ENCODE data around the gene COL16A1. TPM values are rescaled to one million over a fixed set of nuclear protein-coding genes. Genes with fewer than 3 reads are reported as not detected.

The COL16A1 gene
- total and polyA plus RNA-seq, 2 of the 13 experiments (the other 11 are each of a cell fraction or from before 2014, with no cell fraction given): 4.3 to 12.2 TPM

DNA sequence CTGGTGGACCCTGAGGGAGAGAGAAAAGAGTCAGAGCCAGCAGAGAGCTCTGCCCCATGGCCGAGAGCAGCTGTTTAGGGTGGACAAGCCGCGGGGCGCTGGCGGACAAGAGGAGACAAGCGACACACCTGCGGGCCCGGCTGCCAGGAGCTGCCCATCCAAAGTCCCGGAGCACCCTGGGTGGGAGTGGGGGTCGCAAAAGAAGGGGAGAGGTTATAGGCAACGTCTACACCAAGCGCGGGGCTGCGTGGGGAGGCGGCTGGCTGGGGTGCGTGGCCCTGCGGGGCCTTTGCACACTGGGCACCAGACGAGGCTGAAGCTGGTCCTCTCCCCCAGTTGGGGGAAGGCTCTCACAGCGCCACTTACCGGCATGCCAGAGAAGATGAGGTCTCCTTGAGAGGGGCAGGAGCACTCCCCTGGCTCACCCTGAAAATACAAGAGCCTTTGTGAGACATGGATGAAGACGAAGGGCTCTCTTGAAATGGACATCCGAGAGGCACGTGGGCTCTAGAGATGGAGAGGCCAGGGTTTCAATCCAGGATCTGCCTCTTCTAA is 24.1 kb downstream of the COL16A1 start:
- no peaks in the 10 kb centered on the region for H3K4me1 ChIP-seq (ENCODE audit: insufficient read depth, low read length)
- H3K27me3 ChIP-seq (ENCODE audit: control insufficient read depth in 1 of 2, insufficient read depth in 2 of 2, low read length in 2 of 2): no peaks in the 10 kb centered on the region
- TF ChIP-seq ZBTB1 (CRISPR knock-in tag; IDR thresholded peaks at IDR 0.05; ENCODE audit: borderline replicate concordance) (no peak), ARNT (IDR thresholded peaks at IDR 0.05) (no peak), ZNF264 (CRISPR knock-in tag; IDR thresholded peaks at IDR 0.05) (no peak), NCOA2 (CRISPR knock-in tag; IDR thresholded peaks at IDR 0.05) (no peak)
- no peaks in the 10 kb centered on the region for H3K36me3 ChIP-seq (replicated peaks in 1 of 2; ENCODE audit: control insufficient read depth in 1 of 2, insufficient read depth in 2 of 2, low read length in 2 of 2)
- no peak for ATAC-seq
- no peak overlapping the region for H3K9ac ChIP-seq (ENCODE audit: insufficient read depth, low read depth, low read length)
- H3K4me3 ChIP-seq (replicated peaks in 1 of 3; ENCODE audit: insufficient read depth in 1 of 3, low read depth in 2 of 3, low read length in 3 of 3): no peak overlapping the region
- no peak overlapping the region for H2AFZ ChIP-seq (ENCODE audit: low read length)
- BruUV-seq (replicated peaks): no TSS peak
- no peaks in the 10 kb centered on the region for H4K20me1 ChIP-seq (ENCODE audit: insufficient read depth, low read length)
- WGBS (ENCODE audit: low lambda C conversion rate): 91% methylated on average over 18 of the region's 23 CpGs
- no peak overlapping the region for H3K4me2 ChIP-seq (ENCODE audit: low read depth, low read length)
- DNase-seq (ENCODE audit: low spot score): no peak
- ChIA-PET CTCF (ENCODE audit: low intra/inter-chr PET ratio, low total read pairs) (no interaction called here), POLR2A (interaction anchor here (1.2 to 2.1 kb wide), 2 partner anchors 25 to 36 kb away, joined by 3 to 7 read pairs; partner anchors contain the start of gene COL16A1)
- intact Hi-C loops (cut with micrococcal nuclease; ENCODE audit: unreplicated experiment): no loop called here
- no peaks in the 10 kb centered on the region for H3K9me3 ChIP-seq (ENCODE audit: low read length)
- FAIRE-seq: no peak
- no peaks in the 10 kb centered on the region for H3K79me2 ChIP-seq (ENCODE audit: insufficient read depth, low read length)
- in situ Hi-C loops (cut with HindIII; ENCODE audit: extremely low pct_ligation_motif_present, low pct_unique_long_range_greater_than_20kb): no loop called here
- H3K27ac ChIP-seq (ENCODE audit: extremely low read length, insufficient read depth, low read length): no peak overlapping the region

DNA sequence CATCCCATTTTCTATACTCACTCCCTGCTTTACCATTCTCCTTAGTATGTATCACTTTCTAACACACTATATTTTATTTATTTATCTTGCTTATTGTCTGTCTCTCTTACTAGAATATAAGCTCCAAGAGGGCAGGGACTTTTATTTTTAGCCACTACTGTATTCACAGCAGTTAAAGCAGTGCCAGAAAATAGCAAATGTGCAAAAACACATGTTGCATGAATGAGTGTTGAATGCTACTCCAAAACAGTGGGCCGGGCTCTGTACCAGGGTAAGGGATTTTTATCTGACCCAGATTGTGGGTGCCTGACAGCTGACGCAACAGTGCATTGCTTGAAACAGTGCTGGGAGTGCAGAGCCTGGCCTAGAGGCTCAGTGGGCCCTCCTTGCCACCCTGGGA is 24.7 kb downstream of the COL16A1 start:
- Histone ChIP-seq H3K27ac (ENCODE audit: extremely low read length, insufficient read depth, low read length) (no peak overlapping the region), H3K27me3 (ENCODE audit: control insufficient read depth in 1 of 2, insufficient read depth in 2 of 2, low read length in 2 of 2) (no peaks in the 10 kb centered on the region), H3K4me2 (ENCODE audit: low read depth, low read length) (no peak overlapping the region), H3K9me3 (ENCODE audit: low read length) (no peaks in the 10 kb centered on the region), H3K9ac (ENCODE audit: insufficient read depth, low read depth, low read length) (no peak overlapping the region), H4K20me1 (ENCODE audit: insufficient read depth, low read length) (no peaks in the 10 kb centered on the region), H2AFZ (ENCODE audit: low read length) (no peak overlapping the region), H3K79me2 (ENCODE audit: insufficient read depth, low read length) (no peaks in the 10 kb centered on the region), H3K4me1 (ENCODE audit: insufficient read depth, low read length) (no peaks in the 10 kb centered on the region), H3K36me3 (replicated peaks in 1 of 2; ENCODE audit: control insufficient read depth in 1 of 2, insufficient read depth in 2 of 2, low read length in 2 of 2) (no peaks in the 10 kb centered on the region), H3K4me3 (replicated peaks in 1 of 3; ENCODE audit: insufficient read depth in 1 of 3, low read depth in 2 of 3, low read length in 3 of 3) (no peak overlapping the region)
- ChIA-PET POLR2A (interaction anchor here (1.2 to 2.1 kb wide), 2 partner anchors 26 to 36 kb away, joined by 3 to 7 read pairs; partner anchors contain the start of gene COL16A1), CTCF (ENCODE audit: low intra/inter-chr PET ratio, low total read pairs) (no interaction called here)
- WGBS (ENCODE audit: low lambda C conversion rate): 46% methylated on average over 2 of the region's 2 CpGs
- intact Hi-C loops (cut with micrococcal nuclease; ENCODE audit: unreplicated experiment): no loop called here
- in situ Hi-C loops (cut with HindIII; ENCODE audit: extremely low pct_ligation_motif_present, low pct_unique_long_range_greater_than_20kb): no loop called here
- FAIRE-seq (no peak), ATAC-seq (no peak), DNase-seq (ENCODE audit: low spot score) (no peak)
- BruUV-seq (replicated peaks): no TSS peak
- TF ChIP-seq CCAR2 (optimal IDR thresholded peaks at IDR 0.05; ENCODE audit: low read depth, low read length): no peak
- TF ChIP-seq, protein P1, sequence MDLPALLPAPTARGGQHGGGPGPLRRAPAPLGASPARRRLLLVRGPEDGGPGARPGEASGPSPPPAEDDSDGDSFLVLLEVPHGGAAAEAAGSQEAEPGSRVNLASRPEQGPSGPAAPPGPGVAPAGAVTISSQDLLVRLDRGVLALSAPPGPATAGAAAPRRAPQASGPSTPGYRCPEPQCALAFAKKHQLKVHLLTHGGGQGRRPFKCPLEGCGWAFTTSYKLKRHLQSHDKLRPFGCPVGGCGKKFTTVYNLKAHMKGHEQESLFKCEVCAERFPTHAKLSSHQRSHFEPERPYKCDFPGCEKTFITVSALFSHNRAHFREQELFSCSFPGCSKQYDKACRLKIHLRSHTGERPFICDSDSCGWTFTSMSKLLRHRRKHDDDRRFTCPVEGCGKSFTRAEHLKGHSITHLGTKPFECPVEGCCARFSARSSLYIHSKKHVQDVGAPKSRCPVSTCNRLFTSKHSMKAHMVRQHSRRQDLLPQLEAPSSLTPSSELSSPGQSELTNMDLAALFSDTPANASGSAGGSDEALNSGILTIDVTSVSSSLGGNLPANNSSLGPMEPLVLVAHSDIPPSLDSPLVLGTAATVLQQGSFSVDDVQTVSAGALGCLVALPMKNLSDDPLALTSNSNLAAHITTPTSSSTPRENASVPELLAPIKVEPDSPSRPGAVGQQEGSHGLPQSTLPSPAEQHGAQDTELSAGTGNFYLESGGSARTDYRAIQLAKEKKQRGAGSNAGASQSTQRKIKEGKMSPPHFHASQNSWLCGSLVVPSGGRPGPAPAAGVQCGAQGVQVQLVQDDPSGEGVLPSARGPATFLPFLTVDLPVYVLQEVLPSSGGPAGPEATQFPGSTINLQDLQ (CRISPR knock-in tag; IDR thresholded peaks at IDR 0.05): no peak
- no peak for TF ChIP-seq ELF1 (CRISPR knock-in tag; IDR thresholded peaks at IDR 0.05)
- no peak for TF ChIP-seq SOX6 (IDR thresholded peaks at IDR 0.05)
- TF ChIP-seq SOX6 (CRISPR knock-in tag; IDR thresholded peaks at IDR 0.05): no peak
- TF ChIP-seq, protein P2, sequence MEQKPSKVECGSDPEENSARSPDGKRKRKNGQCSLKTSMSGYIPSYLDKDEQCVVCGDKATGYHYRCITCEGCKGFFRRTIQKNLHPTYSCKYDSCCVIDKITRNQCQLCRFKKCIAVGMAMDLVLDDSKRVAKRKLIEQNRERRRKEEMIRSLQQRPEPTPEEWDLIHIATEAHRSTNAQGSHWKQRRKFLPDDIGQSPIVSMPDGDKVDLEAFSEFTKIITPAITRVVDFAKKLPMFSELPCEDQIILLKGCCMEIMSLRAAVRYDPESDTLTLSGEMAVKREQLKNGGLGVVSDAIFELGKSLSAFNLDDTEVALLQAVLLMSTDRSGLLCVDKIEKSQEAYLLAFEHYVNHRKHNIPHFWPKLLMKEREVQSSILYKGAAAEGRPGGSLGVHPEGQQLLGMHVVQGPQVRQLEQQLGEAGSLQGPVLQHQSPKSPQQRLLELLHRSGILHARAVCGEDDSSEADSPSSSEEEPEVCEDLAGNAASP (CRISPR knock-in tag; IDR thresholded peaks at IDR 0.05; ENCODE audit: borderline replicate concordance): no peak
- no peak for TF ChIP-seq RBFOX2 (IDR thresholded peaks at IDR 0.05; ENCODE audit: low read depth, low read length)
- TF ChIP-seq ZNF782 (CRISPR knock-in tag; IDR thresholded peaks at IDR 0.05; ENCODE audit: borderline replicate concordance): no peak
- TF ChIP-seq, protein P3, sequence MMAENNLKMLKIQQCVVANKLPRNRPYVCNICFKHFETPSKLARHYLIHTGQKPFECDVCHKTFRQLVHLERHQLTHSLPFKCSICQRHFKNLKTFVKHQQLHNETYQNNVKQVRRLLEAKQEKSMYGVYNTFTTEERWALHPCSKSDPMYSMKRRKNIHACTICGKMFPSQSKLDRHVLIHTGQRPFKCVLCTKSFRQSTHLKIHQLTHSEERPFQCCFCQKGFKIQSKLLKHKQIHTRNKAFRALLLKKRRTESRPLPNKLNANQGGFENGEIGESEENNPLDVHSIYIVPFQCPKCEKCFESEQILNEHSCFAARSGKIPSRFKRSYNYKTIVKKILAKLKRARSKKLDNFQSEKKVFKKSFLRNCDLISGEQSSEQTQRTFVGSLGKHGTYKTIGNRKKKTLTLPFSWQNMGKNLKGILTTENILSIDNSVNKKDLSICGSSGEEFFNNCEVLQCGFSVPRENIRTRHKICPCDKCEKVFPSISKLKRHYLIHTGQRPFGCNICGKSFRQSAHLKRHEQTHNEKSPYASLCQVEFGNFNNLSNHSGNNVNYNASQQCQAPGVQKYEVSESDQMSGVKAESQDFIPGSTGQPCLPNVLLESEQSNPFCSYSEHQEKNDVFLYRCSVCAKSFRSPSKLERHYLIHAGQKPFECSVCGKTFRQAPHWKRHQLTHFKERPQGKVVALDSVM (CRISPR knock-in tag; IDR thresholded peaks at IDR 0.05): no peak
- no peak for TF ChIP-seq ZMYM2 (CRISPR knock-in tag; IDR thresholded peaks at IDR 0.05)
